GM18909 (cell line): ENCODE measurements around the gene CAPN10.

Experiments
- ATAC-seq: cut with Tn5 transposase; IDR thresholded peaks from one replicate; pipeline ENCODE4 v1.9.1; 2021; ENCODE audit warnings: mild to moderate bottlenecking; ENCODE audit not compliant: unreplicated experiment, poor library complexity

The CAPN10 gene

DNA sequence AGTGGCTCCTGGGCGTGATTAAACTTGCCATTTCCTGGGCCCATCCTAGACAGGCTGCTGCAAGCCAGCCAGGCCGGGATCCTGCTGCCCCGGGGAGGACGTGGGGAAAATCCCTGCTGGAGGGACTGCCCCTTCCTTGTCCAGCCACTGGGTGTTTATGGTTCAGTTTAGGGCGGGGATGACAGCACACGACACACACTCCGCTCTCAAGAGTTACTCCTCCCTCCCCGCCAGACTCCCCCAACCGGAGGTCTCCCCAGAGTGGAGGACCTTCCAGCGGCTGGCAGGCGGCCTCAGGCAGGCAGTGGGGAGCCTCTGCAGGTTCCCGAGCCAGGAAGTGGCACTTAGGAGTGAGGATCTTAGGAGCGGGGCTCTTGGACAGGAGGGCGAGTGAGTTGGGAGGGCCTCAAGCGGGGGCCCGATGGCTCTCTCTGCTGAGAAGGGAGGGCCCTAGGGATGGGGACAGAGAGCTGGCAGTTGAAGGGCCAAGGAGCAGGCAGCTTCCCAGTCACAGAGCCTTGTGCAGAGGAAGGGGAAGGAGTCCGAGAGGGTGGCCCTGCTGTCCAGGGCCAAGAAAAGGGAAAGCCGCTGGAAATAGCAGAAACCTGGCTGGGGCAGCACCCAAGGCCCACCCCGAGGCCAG lies 33.1 kb downstream of the CAPN10 start:
- no peak for ATAC-seq

DNA sequence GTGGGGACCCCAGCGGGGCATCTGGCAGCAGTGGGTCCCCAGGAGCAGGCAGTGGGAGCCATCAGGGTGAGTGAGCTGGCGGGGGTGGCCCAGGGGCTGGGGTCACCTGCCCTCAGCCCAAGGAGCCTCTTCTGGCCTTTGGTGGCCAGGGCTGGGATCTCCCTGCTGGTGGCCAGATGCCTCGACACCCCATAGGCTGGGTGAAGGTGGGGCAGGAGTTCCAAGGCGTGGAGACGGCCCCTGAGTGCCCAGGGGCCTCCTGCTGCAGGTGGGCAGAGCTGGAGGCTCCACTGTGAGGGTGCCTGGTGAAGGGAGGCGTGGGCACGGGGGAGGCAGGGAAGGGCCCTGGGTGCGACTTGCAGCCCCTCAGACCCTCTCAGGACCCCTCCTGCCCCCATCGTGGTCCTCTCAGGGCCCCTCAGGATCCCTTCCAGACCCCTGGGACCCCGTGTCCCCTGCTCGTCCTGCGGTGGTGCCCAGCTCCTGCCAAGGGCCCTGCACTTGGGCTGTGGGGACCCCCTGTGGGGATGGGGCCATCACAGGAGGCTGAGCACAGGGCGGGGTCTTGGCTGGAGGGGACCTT lies 33.7 kb downstream of the CAPN10 start:
- ATAC-seq: no peak

DNA sequence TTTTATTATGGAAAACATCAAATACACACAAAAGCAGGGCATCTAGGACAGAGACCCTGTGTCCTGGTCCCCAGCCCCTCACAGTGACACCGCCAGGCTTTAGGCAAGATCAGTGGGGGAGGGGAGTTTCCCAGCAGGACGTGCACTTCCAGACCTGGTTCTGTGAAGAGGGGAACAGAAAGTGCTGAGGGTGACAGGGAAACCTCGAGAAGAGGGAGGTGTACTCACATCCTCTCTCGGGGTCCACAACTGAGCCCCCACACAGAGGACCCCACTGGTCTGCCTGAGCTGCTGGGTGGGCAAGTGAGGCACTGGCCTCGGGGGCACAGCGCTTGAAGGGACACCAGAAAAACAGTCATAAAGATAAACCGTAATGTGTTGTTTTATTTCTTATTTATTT lies 34.3 kb downstream of the CAPN10 start:
- ATAC-seq: no peak

DNA sequence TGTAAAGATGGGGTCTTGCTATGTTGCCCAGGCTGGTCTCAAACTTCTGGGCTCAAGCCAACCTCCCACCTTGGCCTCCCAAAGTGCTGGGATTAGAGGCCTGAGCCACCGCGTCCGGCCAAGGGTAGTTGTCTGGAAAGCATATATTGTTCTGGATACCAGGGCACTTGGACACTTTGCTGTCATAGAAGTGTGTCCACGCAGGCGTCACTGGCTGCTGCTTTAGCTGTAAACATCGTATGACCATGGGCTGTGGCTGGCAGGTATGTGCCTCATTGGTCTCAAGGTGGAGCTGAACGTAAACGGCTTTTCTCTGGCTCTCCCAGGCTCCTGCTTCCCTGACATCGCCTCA lies 35.5 kb downstream of the CAPN10 start:
- ATAC-seq: no peak

DNA sequence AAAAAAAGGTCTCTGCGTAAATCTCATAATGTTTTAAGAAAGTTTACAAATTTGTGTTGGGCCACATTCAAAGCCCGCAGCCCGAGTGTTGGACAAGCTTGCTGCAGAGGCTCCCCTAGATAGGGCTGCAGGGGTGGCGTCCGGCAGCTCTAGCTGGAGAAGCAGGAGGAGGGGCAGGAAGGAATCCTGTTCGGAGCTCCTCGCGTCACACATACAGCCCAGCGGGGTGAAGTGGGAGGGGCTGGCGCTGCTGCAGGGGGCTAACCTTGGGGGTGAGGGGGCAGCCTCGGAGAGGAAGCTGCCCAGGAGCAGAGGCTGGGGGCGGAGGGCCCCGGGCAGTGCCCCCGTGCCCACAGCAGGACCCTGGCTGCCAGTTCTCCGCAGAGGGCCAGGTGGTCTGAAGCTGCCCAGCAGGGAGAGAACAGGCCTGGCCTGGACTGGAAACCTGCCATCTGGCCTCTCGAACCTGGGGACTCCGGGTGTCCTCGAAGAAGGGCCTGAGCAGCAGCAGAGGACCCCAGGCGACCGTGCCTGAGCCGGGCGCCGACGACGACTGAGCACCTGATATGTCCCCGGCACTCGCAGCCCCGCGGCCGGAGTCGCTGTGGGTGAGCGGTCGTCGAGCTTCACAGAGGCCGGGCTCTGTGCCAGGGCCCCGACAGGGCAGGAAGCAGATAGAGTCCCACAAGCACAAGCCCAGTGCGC lies 36.1 kb downstream of the CAPN10 start:
- ATAC-seq: no peak

DNA sequence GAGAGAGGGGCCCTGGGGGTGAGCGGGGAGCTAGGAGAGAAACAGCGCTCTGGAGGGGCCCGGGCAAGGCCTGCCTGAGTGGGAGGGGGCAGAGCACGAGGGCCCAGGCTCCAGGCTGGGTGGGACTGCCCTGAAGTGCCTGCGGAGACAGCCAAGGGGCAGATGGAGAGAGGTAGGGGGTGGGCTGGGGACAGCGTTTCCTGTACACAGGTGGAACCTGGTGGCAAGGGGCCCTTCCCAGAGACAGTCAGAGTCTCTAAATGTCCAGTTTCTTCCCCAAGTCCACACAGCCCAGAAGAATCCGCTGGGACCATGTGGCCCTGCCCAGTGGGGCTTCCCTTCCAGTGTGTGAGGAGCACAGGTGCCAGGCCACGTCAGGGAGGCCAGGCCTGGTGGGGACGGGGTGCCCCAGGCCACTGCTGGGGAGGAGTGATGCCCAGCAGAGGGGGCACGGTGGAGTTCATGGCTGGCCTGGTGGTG lies 37.0 kb downstream of the CAPN10 start:
- ATAC-seq: no peak

DNA sequence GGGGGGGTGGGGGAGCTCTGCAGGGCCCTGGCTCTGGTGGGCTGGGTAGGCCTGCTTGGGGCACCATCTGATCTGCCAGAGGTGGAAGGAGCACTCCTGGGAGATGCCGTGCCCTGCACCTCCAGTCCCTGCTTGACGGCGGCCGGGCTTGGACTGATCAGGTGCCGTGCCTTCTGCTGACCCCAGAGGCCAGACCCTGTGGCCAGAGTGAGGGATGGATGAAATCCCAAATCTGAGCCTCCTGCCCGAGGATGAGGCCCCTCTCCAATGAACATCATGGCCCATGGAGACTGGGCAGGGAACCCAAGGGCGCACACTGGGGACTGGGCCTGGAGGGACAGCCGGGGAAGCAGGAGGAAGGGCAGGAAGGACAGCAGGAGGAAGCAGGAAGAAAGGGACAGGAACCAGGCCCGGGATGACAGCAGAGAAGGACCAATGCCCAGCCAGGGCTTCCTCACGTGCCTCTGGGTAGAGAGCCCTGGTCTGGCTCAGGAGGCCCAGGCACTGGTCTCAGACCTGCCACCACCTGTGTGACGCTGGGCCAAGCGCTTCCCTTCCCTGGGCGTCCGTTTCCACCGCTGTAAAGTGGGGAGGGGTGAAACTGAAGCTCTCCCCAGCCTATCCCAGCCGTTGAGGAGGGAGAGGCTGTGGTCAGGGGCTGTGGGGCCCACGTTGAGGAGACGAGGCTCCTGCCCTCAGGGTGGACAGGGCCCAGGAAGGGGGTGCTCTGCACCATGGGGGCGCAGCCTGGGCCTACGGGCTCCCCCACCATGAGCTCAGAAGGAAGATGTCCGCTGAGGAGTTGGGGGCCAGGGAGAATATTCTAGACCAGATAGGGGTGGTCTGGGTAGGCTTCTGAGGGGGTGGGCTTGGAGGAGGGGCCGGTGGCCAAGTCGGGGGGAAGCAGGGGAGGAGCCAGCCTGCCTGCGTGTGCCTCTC lies 37.7 kb downstream of the CAPN10 start:
- no peak for ATAC-seq

DNA sequence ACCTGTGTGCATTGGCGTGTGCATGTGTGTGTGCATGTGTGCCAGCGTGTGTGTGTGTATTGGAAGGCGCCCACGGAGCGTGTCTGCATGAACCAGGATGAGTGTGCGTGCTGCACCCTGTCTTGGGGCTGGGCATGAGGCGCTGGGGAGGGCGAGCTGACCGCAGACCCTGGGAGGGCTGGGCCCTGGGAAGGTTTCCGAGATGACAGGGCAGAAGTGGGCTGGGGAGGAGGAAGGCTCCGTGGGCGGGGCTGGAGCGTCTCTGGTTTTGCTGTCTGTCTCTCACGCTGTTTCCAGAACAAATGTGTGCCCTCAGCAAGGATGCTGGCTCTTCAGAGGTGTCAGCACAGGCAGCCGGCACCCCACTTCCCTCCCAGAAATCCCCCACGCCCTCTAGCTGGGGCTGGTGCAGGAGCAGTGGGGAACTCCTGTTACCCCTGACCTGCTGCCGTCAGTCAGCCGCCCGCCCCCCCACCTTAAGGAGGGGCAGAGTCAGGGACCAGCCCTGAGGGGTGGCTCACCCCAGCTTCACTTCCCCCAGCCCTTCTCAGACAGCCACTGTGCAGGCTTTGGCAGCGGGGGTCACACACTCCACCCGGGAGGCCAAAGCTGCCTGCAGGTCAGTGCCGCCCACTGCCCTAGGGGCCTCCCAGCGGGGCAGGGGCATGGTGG lies 38.6 kb downstream of the CAPN10 start, which contains the start of gene GPR35:
Gene GPR35 (plus strand): TSS at position 531 of the 672 bp plus-strand sequence. CDS start 4,473 bp downstream, outside the sequence.
- ATAC-seq: peak; percentile 37

DNA sequence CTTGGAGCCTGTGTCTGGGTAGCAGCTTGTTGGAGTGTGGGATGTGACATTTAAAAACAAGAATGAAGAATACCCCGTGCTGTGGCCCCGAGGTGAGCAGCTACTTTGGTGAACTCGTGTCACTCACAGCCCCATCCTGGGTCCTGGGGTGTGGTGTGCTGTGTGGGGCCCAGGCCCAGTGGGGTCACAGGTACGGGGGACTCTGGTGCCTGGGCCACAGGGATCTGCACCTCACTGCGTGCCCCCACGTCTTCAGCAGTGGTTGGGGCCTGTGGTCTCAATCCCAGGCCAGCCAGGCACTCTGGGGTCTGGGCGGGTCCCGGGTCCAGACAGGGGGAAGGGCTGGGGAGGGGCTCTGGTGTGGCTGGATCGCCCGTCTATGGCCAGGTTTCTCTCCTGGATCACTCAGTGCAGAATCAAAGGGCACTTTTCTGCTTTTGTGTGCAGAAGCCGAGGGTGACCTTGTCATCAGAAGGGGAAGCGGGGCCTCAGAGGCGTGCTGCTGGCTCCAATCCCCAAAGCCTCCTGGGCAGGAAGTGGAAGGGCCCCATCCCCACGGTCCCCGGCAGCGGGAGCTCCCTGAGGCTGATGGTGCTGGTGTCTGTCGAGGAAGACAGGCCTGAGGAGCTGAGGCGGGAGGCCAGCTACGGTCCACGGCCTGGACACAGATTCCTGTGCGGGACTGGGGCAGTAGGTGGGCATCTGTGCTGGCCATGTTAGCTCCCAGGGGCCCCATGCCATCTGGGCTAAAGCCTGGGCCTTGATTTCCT lies 40.2 kb downstream of the CAPN10 start:
- no peak for ATAC-seq

DNA sequence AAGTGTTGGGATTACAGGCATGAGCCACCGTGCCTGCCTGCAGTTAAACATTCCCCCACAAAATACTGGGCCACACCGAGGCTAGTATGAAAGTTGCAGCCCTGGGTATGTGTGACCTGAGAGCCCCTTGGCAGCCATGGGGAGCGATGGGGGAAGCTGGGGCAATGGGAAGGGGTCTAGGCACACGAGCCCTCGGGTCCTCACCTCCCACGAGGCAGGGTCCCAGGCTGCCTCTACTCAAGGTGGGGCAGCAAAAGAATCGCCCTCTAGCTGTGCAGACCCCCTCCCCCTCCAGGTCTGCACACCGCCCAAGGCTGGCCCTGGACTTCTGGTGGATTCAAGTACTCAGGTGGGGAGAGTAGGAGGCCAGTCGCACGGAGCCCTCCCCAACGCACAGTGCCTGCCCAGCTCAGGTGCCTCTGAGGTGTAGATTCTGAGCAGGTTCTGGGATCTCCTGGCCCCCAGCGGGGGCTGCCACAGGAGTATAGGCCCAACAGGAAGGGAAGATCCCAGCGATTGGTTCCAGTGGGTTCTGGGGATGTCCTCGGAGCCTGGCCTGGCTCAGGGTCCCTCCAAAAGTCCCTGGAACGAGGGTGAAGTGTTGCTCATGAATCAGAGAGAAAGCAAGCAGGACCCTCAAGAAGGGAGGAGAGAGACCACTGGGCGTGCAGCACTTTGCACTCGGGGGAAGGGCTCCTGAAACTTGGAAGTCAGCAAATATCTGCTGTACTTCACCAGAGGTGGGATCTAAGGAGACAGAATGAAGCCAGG lies 41.4 kb downstream of the CAPN10 start:
- no peak for ATAC-seq

DNA sequence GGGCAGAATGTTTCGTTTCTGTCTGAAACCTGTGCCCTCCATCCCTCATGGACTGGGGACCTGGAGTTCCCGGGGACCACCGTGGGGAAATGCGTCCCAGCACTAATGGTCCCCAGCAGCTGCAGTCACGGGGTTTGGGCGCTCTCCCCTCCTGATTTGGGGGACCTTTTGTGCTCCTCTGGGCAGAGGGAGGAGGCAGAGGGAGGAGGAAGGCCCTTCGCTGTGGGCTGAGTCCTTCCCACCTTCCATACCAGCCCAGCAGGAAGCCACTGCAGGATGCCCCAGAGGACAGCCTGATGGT lies 41.9 kb downstream of the CAPN10 start:
- no peak for ATAC-seq

DNA sequence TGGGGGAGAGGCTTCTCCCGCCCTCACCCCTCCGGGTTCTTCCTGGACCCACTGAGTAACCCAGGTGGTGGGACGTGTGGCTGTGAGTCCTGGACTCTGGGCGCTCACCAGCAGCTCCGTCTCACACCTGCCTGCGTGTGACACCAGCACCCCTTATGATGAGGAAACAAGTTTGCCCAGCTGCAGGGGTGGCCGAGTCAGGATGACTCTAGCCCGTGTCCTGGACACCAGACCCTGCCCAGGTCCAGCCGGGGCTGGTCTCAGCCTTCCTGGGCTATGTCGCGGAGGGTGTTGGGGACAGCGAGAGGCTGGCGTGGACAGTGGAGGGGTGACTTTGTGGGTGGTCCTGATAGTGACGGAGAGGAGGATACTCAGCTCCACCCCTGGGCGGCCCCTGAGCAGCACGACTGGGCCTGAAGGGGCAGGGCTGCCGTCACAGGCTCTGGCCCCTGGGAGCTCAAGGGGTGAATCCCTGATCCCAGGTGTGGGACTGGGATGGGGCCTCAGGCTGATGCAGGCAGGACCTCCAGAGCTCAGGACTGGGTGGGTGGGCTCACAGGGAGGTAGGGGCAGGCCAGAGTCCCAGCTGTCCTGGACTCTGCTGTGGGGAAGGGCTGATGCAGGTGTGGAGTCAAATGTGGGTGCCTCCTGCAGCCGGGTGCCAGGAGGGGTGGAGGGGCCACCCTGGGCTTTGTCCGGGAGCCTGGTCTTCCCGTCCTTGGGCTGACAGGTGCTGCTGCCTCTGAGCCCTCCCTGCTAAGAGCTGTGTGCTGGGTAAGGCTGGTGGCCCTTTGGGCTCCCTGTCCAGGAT lies 42.5 kb downstream of the CAPN10 start:
- no peak for ATAC-seq

DNA sequence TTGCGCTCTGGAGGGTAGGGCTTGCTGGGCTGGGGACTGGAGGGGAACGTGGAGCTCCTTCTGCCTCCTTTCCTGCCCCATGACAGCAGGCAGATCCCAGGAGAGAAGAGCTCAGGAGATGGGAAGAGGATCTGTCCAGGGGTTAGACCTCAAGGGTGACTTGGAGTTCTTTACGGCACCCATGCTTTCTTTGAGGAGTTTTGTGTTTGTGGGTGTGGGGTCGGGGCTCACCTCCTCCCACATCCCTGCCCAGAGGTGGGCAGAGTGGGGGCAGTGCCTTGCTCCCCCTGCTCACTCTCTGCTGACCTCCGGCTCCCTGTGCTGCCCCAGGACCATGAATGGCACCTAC lies 43.1 kb downstream of the CAPN10 start:
- ATAC-seq: no peak

DNA sequence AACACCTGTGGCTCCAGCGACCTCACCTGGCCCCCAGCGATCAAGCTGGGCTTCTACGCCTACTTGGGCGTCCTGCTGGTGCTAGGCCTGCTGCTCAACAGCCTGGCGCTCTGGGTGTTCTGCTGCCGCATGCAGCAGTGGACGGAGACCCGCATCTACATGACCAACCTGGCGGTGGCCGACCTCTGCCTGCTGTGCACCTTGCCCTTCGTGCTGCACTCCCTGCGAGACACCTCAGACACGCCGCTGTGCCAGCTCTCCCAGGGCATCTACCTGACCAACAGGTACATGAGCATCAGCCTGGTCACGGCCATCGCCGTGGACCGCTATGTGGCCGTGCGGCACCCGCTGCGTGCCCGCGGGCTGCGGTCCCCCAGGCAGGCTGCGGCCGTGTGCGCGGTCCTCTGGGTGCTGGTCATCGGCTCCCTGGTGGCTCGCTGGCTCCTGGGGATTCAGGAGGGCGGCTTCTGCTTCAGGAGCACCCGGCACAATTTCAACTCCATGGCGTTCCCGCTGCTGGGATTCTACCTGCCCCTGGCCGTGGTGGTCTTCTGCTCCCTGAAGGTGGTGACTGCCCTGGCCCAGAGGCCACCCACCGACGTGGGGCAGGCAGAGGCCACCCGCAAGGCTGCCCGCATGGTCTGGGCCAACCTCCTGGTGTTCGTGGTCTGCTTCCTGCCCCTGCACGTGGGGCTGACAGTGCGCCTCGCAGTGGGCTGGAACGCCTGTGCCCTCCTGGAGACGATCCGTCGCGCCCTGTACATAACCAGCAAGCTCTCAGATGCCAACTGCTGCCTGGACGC lies 43.6 kb downstream of the CAPN10 start:
- no peak for ATAC-seq

DNA sequence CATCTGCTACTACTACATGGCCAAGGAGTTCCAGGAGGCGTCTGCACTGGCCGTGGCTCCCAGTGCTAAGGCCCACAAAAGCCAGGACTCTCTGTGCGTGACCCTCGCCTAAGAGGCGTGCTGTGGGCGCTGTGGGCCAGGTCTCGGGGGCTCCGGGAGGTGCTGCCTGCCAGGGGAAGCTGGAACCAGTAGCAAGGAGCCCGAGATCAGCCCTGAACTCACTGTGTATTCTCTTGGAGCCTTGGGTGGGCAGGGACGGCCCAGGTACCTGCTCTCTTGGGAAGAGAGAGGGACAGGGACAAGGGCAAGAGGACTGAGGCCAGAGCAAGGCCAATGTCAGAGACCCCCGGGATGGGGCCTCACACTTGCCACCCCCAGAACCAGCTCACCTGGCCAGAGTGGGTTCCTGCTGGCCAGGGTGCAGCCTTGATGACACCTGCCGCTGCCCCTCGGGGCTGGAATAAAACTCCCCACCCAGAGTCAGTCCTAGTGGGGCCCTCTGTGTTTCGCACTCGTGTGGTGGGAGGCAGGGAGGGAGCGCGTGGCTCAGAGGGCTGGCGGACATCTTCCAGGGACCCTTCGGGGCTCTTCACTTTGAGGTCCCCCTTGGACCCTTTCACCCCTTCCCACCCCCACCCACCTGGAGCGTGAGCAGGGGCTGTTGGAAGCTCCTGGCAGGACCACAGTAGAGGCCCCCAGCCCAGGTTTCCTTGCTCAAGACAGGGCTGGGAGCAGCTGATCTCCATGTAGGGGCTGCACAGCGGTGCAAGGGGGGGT lies 44.4 kb downstream of the CAPN10 start:
- no peak for ATAC-seq

DNA sequence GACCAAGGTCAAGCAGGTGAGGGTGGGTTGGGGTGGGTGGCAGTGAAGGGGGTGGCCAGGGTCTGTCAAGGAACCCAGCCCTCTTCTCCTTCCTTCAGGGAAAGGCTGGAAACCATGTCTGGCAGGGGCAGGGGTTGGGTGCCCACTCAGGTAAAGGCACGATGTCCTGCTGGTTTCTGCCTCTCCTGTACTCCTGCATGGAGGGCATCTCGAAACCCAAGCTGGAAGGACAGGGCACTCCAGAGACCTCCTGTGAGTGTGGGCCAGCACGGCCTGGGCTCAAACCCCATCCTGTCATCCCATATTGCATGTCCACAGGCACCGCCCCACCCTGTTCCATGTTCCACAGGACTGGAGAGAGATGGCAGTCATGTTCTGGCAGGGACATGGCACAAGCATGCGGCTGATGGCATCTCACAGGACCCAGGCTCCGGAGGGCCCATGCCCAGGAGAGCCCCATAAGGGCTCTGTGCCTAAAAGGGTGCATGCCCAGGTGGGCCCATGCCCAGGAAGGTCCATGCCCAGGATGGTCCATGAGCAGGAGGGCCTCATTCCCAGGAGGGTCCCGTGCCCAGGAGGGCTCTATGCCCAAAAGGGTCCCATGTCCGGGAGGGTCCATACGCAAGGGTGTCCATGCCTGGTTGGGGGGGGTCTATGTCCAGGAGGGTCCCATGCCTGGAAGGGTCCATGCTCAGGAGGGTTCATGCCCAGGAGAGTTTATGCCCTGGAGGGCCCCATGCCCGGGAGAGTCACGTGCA lies 45.2 kb downstream of the CAPN10 start:
- no peak for ATAC-seq
